WTC11 (cell line): ENCODE measurements around the gene TSPAN4.

ENCODE experiments used
- CBFB ChIP-seq: sonication (generic); formaldehyde crosslinking; IDR thresholded peaks from 2 replicates; pipeline ENCODE4 v1.8.1; 2022; ENCODE audit warnings: mild to moderate bottlenecking, low read depth, missing genetic modification reagents
- ELF4 ChIP-seq: sonication (generic); formaldehyde crosslinking; IDR thresholded peaks from 2 replicates; pipeline ENCODE4 v1.8.1; 2022; ENCODE audit warnings: low read depth, mild to moderate bottlenecking, moderate library complexity, missing genetic modification reagents
- NFYB ChIP-seq: sonication (generic); formaldehyde crosslinking; conservative IDR thresholded peaks from 2 replicates; pipeline ENCODE4 v1.8.0; 2022; ENCODE audit warnings: low read depth, missing genetic modification reagents
- RELA ChIP-seq: sonication (generic); formaldehyde crosslinking; IDR thresholded peaks from 2 replicates; pipeline ENCODE4 v1.8.1; 2022; ENCODE audit warnings: missing genetic modification reagents, mild to moderate bottlenecking, borderline replicate concordance
- TEAD4 ChIP-seq: sonication (generic); formaldehyde crosslinking; IDR thresholded peaks from 2 replicates; pipeline ENCODE4 v1.8.0; 2022; ENCODE audit warnings: mild to moderate bottlenecking, missing genetic modification reagents
- TF ChIP-seq, protein P1 (sequence below): fragments of 200-600 bp; IDR thresholded peaks from 2 replicates; pipeline ENCODE4 v1.8.0; 2022; ENCODE audit warnings: antibody characterized with exemption
- TF ChIP-seq, protein P2 (sequence below): sonication (generic); formaldehyde crosslinking; IDR thresholded peaks from 2 replicates; pipeline ENCODE4 v1.8.1; 2022; ENCODE audit warnings: low read depth, missing genetic modification reagents, borderline replicate concordance
- TF ChIP-seq, protein P3 (sequence below): sonication (generic); formaldehyde crosslinking; IDR thresholded peaks from 2 replicates; pipeline ENCODE4 v1.8.1; 2023; ENCODE audit warnings: mild to moderate bottlenecking, missing genetic modification reagents, moderate library complexity
- TF ChIP-seq, protein P4 (sequence below): sonication (generic); formaldehyde crosslinking; IDR thresholded peaks from 2 replicates; pipeline ENCODE4 v1.8.1; 2022; ENCODE audit warnings: mild to moderate bottlenecking, missing genetic modification reagents, moderate library complexity, borderline replicate concordance
- TF ChIP-seq, protein P5 (sequence below): sonication (generic); formaldehyde crosslinking; IDR thresholded peaks from 2 replicates; pipeline ENCODE4 v1.8.0; 2022; ENCODE audit warnings: mild to moderate bottlenecking, missing genetic modification reagents
- TF ChIP-seq, protein P6 (sequence below): fragments of 250-450 bp; sonication (Bioruptor Pico); IDR thresholded peaks from 2 replicates; pipeline ENCODE4 v1.8.0; 2021; ENCODE audit warnings: mild to moderate bottlenecking

DNA sequence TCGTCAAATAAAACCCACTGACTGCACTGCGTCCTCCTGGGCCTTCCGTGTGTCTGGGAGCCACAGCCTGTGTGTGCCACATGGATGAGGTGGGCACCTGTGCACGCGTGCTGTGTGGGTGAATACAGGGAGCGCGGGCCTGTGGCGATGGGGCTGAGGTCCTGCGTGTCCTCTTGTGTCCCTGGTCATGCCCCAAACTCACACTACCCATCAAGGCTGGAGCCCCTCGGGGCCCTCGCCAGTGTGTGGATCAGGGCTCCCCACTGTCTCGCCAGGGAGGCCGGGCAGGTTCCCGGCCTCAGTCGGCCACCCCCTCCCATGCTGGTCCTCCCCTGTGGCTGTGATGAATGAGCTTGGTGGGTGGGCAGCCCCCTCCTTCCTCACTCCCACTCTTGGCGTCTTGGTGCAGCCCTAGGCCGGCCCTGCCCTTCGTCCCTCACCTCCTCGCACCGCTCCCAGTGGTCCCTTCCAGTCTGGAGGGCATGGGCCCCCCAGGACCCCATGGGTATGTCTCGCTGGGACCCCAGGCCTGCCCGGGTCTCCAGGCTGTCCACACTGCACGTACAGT, 10.6 kb upstream of the TSPAN4 start:
- TF ChIP-seq, protein P1, sequence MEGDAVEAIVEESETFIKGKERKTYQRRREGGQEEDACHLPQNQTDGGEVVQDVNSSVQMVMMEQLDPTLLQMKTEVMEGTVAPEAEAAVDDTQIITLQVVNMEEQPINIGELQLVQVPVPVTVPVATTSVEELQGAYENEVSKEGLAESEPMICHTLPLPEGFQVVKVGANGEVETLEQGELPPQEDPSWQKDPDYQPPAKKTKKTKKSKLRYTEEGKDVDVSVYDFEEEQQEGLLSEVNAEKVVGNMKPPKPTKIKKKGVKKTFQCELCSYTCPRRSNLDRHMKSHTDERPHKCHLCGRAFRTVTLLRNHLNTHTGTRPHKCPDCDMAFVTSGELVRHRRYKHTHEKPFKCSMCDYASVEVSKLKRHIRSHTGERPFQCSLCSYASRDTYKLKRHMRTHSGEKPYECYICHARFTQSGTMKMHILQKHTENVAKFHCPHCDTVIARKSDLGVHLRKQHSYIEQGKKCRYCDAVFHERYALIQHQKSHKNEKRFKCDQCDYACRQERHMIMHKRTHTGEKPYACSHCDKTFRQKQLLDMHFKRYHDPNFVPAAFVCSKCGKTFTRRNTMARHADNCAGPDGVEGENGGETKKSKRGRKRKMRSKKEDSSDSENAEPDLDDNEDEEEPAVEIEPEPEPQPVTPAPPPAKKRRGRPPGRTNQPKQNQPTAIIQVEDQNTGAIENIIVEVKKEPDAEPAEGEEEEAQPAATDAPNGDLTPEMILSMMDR, result no peak
- TF ChIP-seq, protein P2, sequence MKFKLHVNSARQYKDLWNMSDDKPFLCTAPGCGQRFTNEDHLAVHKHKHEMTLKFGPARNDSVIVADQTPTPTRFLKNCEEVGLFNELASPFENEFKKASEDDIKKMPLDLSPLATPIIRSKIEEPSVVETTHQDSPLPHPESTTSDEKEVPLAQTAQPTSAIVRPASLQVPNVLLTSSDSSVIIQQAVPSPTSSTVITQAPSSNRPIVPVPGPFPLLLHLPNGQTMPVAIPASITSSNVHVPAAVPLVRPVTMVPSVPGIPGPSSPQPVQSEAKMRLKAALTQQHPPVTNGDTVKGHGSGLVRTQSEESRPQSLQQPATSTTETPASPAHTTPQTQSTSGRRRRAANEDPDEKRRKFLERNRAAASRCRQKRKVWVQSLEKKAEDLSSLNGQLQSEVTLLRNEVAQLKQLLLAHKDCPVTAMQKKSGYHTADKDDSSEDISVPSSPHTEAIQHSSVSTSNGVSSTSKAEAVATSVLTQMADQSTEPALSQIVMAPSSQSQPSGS (CRISPR knock-in tag), result no peak
- TF ChIP-seq NFYB (CRISPR knock-in tag), result no peak
- TF ChIP-seq CBFB (CRISPR knock-in tag), result no peak
- TF ChIP-seq, protein P3, sequence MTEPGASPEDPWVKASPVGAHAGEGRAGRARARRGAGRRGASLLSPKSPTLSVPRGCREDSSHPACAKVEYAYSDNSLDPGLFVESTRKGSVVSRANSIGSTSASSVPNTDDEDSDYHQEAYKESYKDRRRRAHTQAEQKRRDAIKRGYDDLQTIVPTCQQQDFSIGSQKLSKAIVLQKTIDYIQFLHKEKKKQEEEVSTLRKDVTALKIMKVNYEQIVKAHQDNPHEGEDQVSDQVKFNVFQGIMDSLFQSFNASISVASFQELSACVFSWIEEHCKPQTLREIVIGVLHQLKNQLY (CRISPR knock-in tag), result no peak
- TF ChIP-seq, protein P4, sequence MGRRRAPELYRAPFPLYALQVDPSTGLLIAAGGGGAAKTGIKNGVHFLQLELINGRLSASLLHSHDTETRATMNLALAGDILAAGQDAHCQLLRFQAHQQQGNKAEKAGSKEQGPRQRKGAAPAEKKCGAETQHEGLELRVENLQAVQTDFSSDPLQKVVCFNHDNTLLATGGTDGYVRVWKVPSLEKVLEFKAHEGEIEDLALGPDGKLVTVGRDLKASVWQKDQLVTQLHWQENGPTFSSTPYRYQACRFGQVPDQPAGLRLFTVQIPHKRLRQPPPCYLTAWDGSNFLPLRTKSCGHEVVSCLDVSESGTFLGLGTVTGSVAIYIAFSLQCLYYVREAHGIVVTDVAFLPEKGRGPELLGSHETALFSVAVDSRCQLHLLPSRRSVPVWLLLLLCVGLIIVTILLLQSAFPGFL (CRISPR knock-in tag), result no peak
- no peak for TF ChIP-seq TEAD4 (CRISPR knock-in tag)
- TF ChIP-seq, protein P5, sequence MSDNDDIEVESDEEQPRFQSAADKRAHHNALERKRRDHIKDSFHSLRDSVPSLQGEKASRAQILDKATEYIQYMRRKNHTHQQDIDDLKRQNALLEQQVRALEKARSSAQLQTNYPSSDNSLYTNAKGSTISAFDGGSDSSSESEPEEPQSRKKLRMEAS (CRISPR knock-in tag), result no peak
- no peak for TF ChIP-seq ELF4 (CRISPR knock-in tag)
- TF ChIP-seq RELA (CRISPR knock-in tag), result no peak
- TF ChIP-seq, protein P6, sequence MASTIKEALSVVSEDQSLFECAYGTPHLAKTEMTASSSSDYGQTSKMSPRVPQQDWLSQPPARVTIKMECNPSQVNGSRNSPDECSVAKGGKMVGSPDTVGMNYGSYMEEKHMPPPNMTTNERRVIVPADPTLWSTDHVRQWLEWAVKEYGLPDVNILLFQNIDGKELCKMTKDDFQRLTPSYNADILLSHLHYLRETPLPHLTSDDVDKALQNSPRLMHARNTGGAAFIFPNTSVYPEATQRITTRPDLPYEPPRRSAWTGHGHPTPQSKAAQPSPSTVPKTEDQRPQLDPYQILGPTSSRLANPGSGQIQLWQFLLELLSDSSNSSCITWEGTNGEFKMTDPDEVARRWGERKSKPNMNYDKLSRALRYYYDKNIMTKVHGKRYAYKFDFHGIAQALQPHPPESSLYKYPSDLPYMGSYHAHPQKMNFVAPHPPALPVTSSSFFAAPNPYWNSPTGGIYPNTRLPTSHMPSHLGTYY (CRISPR knock-in tag), result no peak
